Transverse colon (tissue), 3 donors: ENCODE results near the gene NRK.

Experiments used
- CTCF ChIP-seq, 5 experiments: fragments of 200-600 bp in 3 of 5; fragments of 450-650 bp in 2 of 5; sonication (generic) in 3 of 5; IDR thresholded peaks; 1 replicate in 2 of 5; 2 replicates in 3 of 5; pipeline ENCODE4 v1.5.1; 2016 to 2017; ENCODE audit warnings: antibody characterized with exemption in 5 of 5, inconsistent platforms in 3 of 5, mild to moderate bottlenecking in 2 of 5, moderate library complexity in 1 of 5
- EP300 ChIP-seq: sonication (generic); formaldehyde crosslinking; IDR thresholded peaks from one replicate; pipeline ENCODE4 v1.6.1; 2017; ENCODE audit warnings: antibody characterized with exemption, low read depth
- POLR2A ChIP-seq: fragments of 450-650 bp; IDR thresholded peaks from one replicate; pipeline ENCODE4 v1.6.1; 2016; ENCODE audit warnings: antibody characterized with exemption, mild to moderate bottlenecking, moderate library complexity

- TF ChIP-seq CTCF (IDR thresholded peaks at IDR 0.05) (no peak), POLR2A (no peak), EP300 (no peak)
These were observed 743 bp upstream of the NRK start for GRCh38 chrX:105821471-105822121.
